ENCODE results near the gene DAP.
"Not testable (repeated sequence)": the region's sequence is repeated elsewhere in the genome, so short reads cannot be mapped to it uniquely, and the experiment has no call there.

DAP gene

DNA sequence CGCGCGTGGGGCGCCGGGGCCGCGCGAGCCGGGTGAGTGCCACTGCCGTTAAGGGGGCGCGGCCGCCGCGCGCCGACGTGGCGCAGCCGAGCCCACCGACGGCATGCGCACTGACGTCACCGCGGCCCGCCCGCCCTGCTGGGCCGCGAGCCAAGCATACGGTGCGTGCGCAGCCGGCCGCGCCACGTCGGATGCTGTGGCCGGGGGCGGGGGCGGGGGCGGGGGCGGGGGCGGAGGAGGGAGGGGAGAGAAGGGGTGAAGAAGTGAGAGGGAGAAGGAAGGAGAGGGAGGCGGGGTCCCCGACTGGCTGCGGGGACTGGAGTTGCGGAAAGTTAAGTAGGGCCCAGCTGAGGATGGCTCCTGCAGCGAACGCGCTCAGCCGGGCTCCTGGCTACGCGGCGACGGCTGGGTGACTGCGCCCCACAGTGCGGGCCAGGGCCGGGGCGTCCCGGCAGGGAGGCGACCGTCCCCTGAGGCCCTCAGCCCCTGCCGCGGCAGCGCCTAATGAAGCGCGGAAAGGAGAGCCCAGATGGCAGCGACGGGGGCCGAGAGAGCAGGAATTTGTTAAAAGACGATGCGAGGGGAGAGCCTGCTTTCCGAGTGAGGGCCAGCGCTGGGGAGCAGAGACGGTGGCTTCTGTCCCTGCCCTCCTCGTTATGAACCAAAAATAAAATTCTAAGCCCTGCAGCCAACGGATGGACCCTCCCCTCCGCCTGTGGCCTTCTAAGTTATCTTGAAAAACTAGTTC lies at the start of gene DAP:
Gene DAP (minus strand): TSS at position 50 of the 748 bp plus-strand sequence. CDS start 166 bp downstream, outside the sequence.
- no peak for DNase-seq

DNA sequence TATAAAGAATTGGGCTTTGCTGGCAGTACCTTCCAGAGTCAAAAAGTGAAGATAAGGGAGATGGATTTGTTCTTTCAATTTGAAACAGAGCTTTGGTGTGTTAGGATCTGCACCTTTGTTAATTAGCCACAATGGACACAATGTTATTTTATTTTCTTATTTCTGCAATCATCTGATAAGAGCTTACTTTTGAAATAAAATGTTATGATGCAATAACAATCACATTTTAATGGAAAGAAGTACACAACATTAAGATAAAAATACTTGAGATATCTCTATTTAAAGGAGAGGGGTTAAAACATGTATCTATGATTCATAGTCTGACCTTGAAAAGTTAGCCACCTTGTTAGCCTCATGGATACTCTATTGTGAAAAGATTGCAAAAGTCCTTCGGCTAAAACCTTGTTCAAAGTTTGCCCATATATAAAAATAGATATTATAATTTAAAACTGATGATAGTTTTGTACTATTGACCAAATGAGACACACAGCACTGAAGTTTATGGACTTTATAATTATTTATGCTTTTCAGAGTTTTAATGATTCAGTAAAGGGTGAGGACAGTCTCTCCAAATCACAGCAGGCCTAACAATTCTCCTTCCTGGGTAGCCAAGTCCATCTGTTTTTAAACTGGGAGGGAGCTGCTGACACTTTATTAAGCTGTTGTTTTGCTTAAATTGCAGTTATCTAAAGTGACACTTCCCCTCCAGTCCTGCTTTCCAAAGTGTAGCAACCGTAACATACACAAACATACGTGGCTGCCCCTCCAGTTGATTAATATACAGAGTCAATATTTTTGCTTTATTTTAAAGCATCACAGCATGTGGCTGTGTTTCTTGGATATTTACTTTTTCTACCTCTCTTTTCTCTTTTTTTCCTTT lies 47.6 kb upstream of the DAP start:
- no peak for DNase-seq

DNA sequence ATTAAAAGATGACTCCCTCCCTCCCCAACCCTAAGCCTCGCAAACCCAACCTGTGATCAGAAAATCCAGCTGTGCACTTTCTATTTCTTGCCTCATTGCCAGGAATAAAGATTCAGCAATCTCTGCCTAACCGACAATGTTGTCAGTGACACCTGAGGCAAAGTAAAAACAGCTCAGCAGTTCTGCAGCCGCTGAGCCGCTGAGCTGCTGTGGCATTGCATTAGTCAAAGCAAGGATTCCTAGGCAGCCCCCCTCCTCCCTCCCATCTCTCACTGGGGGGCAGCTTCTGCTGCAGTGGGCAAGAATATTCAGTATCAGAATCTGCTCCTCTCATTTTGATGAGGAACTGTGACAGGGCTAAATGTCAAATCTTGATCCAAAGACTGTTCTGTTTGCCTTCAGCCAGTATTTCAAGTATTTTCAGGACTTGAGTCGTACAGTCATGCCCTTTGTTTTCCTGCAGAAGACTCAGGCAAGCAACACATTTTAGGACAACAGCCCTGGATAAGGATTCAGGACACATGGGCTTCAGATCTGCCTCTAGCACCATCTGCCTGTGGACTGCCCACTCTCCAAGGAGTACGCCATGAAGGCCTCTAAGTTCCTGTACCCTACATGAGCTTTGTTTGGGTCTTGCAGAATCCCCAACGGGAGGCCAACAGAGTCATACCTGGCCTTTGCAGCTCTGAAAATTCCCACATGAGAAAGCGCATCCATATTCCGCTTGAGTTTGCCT lies 41.1 kb upstream of the DAP start:
- DNase-seq = no peak

- DNase-seq = no peak
Observed at GRCh38 chr5:10800852-10801251, 39.8 kb upstream of the DAP start.

- DNase-seq = no peak
Observed at GRCh38 chr5:10797261-10797660, 36.2 kb upstream of the DAP start.

DNA sequence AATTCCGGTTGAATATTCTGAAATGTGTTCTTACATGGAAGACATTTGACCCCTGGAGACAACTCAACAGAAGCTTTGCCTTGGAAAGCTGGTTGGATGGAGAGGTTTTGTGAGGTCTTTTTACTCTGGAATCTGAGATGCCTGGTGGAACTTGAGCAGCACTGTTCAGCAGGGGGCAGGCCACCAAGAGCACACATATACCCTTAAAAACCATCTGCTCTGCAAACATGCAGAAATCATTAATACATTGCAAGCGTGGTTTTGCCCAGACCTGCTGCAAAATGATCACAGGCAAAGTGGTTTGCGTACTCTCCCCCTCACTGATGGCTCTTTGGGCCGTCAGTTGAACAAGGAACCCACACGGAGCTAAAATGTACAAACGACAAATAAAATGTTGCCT lies 32.8 kb upstream of the DAP start:
- no peak for DNase-seq

GRCh38 chr5:10792336-10792735 lies 31.3 kb upstream of the DAP start:
- DNase-seq = no peak

DNA sequence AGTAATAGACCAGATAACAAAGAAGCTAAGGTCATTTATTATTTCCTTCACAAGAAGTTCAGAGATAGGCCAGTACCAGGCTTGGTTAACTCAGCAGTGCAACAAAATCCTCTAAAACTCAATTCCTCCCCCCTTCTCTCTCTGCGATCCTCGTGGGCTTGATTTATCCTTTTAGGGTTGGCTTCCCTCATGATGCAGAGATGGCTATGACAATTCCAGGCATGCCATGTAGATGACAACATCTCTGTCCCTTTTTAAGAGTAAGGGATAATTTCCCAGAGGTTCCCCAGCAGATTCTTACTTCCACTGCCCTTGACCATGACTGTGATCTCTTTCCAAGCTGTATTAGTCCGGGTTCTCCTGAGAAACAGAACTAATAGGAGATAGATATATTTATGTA lies 28.7 kb upstream of the DAP start:
- DNase-seq = no peak

- DNase-seq = no peak
Observed at GRCh38 chr5:10789021-10789420, 28.0 kb upstream of the DAP start.

- no peak for DNase-seq
Observed at GRCh38 chr5:10788358-10788757, 27.3 kb upstream of the DAP start.

DNA sequence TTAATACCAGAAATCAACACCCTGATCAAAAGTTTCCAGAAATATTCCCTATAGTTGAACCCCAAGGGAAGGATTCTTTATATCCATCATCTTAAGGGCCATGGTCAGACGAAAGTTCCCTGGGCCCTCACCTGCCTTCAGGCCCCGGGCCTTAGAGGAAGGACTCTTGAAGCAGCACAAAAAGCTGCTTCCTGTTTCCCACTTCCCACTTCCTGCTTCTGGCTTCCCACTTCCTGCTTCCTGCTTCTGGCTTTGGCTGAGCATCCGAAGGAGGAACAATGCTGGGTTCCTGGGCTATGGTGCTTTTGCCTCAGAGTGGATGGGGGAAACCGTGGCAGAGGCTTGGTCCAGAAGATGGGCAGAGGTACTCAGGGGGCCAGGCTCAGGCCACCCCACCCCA lies 25.8 kb upstream of the DAP start:
- DNase-seq = no peak

DNA sequence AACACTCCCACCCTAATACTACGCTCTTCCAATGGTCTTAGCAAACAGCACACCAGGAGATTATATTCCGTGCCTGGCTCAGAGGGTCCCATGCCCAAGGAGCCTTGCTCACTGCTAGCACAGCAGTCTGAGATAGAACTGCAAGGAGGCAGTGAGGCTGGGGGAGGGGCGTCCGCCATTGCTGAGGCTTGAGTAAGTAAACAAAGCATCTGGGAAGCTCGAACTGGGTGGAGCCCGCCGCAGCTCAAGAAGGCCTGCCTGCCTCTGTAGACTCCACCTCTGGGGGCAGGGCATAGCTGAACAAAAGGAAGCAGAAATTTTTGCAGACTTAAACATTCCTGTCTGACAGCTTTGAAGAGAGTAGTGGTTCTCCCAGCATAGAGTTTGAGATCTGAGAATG lies 19.2 kb upstream of the DAP start:
- not testable (repeated sequence) for DNase-seq

- DNase-seq = no peak
Observed at GRCh38 chr5:10779592-10779991, 18.6 kb upstream of the DAP start.

GRCh38 chr5:10778179-10778910 lies 17.3 kb upstream of the DAP start:
- no peak for DNase-seq

DNA sequence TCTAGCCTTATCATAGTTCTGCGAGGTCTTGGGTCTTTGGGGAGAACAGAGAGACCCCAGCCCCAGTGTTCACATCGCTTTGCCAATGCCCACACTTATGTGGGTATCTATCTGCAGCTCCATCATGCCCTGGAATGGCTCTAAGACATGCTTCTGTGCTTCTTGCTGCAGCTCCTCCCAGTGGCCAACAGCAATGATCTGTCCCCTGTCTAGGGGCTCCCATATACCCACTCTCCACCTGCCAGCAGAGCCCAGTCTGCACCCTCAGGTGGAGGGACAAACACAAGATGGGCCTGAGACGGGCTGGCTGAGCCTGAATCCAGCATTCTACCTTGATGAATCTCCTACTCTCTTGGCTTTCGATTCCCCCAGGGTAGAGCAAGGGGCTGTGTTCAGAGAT lies 14.6 kb upstream of the DAP start:
- no peak for DNase-seq

GRCh38 chr5:10772901-10773585 lies 12.0 kb upstream of the DAP start:
- DNase-seq = no peak

DNA sequence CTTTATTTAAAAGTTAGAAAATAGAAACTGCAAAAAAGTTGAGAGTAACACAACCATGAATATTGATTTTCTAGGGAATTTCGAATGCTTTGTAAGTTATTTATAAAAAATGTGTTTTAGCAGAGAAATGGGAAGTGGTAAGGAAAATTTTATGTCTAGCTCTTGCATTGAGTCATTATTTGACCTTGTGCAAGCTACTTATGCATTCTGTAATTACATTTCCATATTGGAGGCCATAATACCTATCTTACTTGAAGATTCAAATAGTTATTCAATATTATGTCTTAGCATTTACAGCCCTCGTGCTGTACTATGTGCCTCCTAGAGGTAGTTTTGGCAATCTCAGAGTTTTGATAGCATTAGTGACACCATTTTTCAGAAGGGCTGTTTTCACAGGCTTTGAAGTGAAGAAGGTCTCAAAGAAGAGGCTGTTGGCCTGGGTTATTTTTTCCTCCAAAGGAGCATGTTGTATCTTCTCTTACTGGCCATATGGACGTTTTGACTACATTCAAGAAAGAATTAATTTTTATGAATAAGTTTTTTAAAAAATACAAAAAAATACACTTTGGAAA lies 7.4 kb upstream of the DAP start:
- DNase-seq = no peak

DNA sequence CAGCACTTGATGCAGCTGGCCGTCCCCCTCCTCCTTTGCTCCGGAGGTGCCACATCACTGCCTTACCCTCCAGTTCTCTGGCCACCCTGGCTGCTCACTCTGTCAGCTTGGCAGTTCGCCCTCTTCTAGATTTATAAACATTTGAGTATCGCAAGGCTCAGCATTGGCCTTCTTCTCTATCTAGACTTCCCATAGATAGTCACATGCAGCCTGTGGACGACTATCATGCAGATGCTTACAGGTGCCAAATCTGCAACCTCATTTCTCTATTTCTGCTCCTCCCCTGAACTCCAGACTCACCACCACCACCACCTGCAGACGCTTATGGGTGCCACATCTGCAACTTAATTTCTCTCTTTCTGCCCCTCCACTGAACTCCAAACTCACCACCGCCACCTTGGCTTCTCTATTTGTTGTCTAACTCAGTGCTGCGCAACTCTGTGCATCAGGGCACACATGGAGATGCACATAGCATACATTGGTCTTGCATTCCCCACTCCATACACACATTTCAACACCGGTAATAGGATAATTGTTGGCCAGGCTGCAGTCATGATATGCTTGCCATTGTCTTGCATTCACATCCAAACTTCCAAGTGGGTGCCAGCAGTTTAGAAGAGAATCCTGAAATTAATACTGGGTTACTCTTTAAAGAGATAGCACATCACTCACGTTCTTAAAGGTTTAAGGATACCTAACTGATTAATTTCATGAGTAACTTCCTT lies 1.9 kb upstream of the DAP start:
- DNase-seq = no peak

GRCh38 chr5:10761933-10762775 lies 1.1 kb upstream of the DAP start:
- no peak for DNase-seq

DNA sequence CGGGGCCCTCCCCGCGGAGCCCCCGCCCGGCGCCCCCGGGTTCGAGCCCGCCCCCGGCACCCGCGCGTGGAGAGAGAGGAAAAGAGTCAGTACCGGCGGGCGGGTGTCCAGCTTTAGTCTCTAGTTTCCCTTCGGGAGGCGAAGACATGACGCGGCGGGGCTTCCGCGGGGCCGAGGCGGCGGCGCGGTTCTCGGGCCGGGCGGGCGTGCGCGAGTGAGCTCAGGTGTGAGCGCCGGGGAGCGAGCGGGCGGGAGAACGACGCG lies 181 bp downstream of the DAP start:
- DNase-seq = no peak

Measured in NCI-H187 treated with DMSO at 0.1 percent for 48 hours (cell line).